ENCODE measurements around the gene ZFAND3. TPM values are rescaled to one million over a fixed set of nuclear protein-coding genes. Genes with fewer than 3 reads are reported as not detected.

Gene ZFAND3
- total and polyA plus RNA-seq, 2 experiments from 2014 or later = 36.5 to 50.0 TPM

DNA sequence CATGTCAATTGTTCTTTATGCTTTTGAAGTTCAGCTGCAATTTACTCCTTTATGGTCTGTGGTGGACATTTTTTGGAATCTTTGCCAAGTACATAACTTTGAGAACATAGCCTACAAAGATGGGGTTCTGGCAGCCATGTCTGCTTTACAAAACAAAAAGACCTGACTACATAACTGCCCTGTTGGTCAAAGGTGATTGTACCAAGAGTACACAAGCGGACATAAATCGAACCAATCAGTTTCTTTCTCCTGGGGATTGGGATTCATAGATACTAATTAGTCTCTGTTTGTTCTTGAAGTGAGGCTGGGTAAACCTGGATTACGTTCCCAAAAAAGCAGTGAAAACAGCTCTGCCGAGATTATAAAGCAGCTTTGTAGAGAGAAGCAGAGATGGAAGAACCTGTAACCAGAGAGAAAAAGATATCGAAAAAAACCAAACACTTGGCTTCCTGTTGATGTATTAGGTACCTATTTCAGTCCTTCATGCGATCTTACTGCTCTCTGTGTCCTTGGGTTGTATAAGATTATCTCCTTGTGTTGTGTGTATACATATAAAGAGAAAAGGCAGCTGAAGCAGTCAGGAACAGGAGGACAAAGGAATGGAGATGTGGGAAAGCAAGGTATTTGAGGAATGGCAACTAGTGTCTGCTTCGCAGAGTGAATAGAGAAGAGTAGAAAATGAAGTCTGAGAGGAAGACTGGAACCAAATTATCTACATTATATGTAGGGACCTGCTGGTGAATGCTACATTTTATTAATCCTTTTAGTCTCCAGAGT is 2.7 kb upstream of the ZFAND3 start:
- H2AFZ ChIP-seq = no peak overlapping the region
- TF ChIP-seq EZH2phosphoT487 (IDR thresholded peaks at IDR 0.05; ENCODE audit: low read depth, severe bottlenecking, unreplicated experiment) = no peak
- TF ChIP-seq, protein P1, sequence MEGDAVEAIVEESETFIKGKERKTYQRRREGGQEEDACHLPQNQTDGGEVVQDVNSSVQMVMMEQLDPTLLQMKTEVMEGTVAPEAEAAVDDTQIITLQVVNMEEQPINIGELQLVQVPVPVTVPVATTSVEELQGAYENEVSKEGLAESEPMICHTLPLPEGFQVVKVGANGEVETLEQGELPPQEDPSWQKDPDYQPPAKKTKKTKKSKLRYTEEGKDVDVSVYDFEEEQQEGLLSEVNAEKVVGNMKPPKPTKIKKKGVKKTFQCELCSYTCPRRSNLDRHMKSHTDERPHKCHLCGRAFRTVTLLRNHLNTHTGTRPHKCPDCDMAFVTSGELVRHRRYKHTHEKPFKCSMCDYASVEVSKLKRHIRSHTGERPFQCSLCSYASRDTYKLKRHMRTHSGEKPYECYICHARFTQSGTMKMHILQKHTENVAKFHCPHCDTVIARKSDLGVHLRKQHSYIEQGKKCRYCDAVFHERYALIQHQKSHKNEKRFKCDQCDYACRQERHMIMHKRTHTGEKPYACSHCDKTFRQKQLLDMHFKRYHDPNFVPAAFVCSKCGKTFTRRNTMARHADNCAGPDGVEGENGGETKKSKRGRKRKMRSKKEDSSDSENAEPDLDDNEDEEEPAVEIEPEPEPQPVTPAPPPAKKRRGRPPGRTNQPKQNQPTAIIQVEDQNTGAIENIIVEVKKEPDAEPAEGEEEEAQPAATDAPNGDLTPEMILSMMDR (IDR thresholded peaks at IDR 0.05; ENCODE audit: poor library complexity) = no peak
- no peak for TF ChIP-seq EZH2 (IDR thresholded peaks at IDR 0.05; ENCODE audit: borderline replicate concordance)
- peaks cover 15% of the 10 kb centered on the region for H3K4me1 ChIP-seq (ENCODE audit: insufficient read depth)
- H3K79me2 ChIP-seq = peaks cover 28% of the 10 kb centered on the region
- H3K9me2 ChIP-seq (replicated peaks; ENCODE audit: insufficient read depth) = no peaks in the 10 kb centered on the region
- no peaks in the 10 kb centered on the region for H3K36me3 ChIP-seq (replicated peaks; ENCODE audit: insufficient read depth, low read depth)
- no peak overlapping the region for H3K4me3 ChIP-seq
- no peak for DNase-seq (ENCODE audit: low spot score)
- H3K9me3 ChIP-seq (ENCODE audit: low read depth) = no peaks in the 10 kb centered on the region
- no peaks in the 10 kb centered on the region for H3K27me3 ChIP-seq
- no peak overlapping the region for H3K4me2 ChIP-seq
- WGBS (ENCODE audit: low lambda C conversion rate, missing lambda C conversion rate) = 81% methylated on average over 7 of the region's 7 CpGs
- no peak overlapping the region for H3K27ac ChIP-seq
- peaks cover 14% of the 10 kb centered on the region for H4K20me1 ChIP-seq (ENCODE audit: insufficient read depth, poor library complexity, severe bottlenecking)

GRCh38 chr6:37818536-37819176 is 871 bp upstream of the ZFAND3 start:
- no peak for TF ChIP-seq EZH2phosphoT487 (IDR thresholded peaks at IDR 0.05; ENCODE audit: low read depth, severe bottlenecking, unreplicated experiment)
- TF ChIP-seq, protein P1 (IDR thresholded peaks at IDR 0.05; ENCODE audit: poor library complexity) = no peak
- TF ChIP-seq EZH2 (IDR thresholded peaks at IDR 0.05; ENCODE audit: borderline replicate concordance) = no peak
- peaks cover 45% of the 10 kb centered on the region for H3K79me2 ChIP-seq
- H3K27ac ChIP-seq = peak overlapping the region; percentile 95
- H4K20me1 ChIP-seq (ENCODE audit: insufficient read depth, poor library complexity, severe bottlenecking) = peaks cover 32% of the 10 kb centered on the region
- H3K9me3 ChIP-seq (ENCODE audit: low read depth) = no peaks in the 10 kb centered on the region
- H3K36me3 ChIP-seq (replicated peaks; ENCODE audit: insufficient read depth, low read depth) = no peaks in the 10 kb centered on the region
- H2AFZ ChIP-seq = peak overlapping the region; percentile 73
- DNase-seq (ENCODE audit: low spot score) = peak; percentile 98
- peak overlapping the region; percentile 85 for H3K4me2 ChIP-seq
- 2% methylated on average over 25 of the region's 27 CpGs for WGBS (ENCODE audit: low lambda C conversion rate, missing lambda C conversion rate)
- peaks cover 27% of the 10 kb centered on the region for H3K4me1 ChIP-seq (ENCODE audit: insufficient read depth)
- no peaks in the 10 kb centered on the region for H3K9me2 ChIP-seq (replicated peaks; ENCODE audit: insufficient read depth)
- no peaks in the 10 kb centered on the region for H3K27me3 ChIP-seq
- peak overlapping the region; percentile 28 for H3K4me3 ChIP-seq

DNA sequence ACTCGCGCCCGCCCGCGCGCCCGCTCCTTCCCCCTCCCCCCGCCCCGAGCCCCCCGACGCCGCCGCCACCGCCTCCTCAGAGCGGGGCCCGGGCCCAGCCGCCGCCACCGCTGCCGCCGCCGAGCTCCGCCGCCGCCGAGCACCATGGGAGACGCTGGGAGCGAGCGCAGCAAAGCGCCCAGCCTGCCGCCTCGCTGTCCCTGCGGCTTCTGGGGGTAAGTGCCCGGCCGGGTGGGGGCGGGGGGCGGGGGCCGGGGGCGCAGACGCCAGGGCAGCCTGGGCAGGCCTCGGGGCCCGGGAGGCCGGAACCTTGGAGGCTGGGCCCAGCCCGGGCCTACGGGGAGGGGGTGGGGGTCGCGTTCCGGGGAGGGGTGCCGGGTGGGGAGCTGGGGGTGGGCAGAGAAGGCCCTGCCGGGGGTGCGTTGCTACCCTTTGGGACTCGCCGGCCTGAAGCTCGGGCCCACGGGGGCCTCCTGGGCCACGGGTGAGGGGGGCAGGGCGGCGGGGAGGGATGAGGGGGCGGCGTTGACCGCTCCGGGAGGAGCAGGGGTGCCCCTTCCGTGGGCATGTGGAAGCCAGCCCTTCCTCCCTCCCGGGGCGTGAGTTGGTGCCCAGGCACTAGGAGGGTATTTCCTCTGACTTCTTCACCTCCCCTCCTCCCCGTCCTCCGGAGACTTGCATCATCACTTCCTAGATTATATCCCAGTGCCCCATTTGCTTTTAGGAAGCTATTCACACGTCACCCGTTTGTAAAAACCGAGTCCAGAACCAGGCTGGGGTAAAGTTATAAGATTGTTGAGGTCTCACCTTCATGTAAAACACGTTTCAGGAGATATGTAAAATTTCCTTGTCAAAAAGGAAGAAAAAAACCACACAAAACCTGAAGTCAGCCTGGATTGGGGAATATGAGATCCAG is 533 bp downstream of the ZFAND3 start:
- Histone ChIP-seq H4K20me1 (ENCODE audit: insufficient read depth, poor library complexity, severe bottlenecking) (peaks cover 46% of the 10 kb centered on the region), H3K4me3 (peak overlapping the region; percentile 66), H3K27ac (peak overlapping the region; percentile 95), H3K79me2 (peaks cover 59% of the 10 kb centered on the region), H3K4me2 (peak overlapping the region; percentile 82), H3K36me3 (replicated peaks; ENCODE audit: insufficient read depth, low read depth) (no peaks in the 10 kb centered on the region), H3K9me3 (ENCODE audit: low read depth) (no peaks in the 10 kb centered on the region), H3K9me2 (replicated peaks; ENCODE audit: insufficient read depth) (no peaks in the 10 kb centered on the region), H2AFZ (no peak overlapping the region), H3K27me3 (no peaks in the 10 kb centered on the region), H3K4me1 (ENCODE audit: insufficient read depth) (peaks cover 33% of the 10 kb centered on the region)
- under 1% methylated on average over 24 of the region's 71 CpGs for WGBS (ENCODE audit: low lambda C conversion rate, missing lambda C conversion rate)
- TF ChIP-seq EZH2 (IDR thresholded peaks at IDR 0.05; ENCODE audit: borderline replicate concordance) (no peak), EZH2phosphoT487 (IDR thresholded peaks at IDR 0.05; ENCODE audit: low read depth, severe bottlenecking, unreplicated experiment) (no peak)
- TF ChIP-seq, protein P1 (IDR thresholded peaks at IDR 0.05; ENCODE audit: poor library complexity) = no peak
- DNase-seq (ENCODE audit: low spot score) = peak; percentile 69

Measured in hepatocyte (in vitro differentiated cells).